Measurements from ENCODE around the gene PTPRN2. TPM values are rescaled to one million over a fixed set of nuclear protein-coding genes. Genes with fewer than 3 reads are reported as not detected.

PTPRN2 gene
- total RNA-seq, 4 donors from 2014 or later: 6.6 to 10.7 (median 8.2) TPM

DNA sequence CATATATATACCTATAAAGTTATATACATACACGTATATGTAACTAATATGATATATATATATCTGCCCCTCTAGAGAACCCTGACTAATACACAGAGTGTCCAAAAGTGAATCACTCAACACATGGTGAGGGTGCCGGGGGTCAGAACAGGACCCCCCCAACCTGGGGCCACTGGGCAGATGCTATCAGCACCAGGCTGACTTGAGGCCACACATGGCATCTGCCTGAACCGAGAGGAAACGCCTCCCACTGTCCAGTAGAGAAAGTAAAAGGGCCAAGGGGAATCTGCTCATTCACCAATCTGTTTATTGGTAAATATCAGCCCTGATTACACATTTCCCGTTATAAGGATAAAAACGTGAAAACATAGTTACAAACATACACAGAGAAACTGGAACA lies 218.3 kb downstream of the PTPRN2 start:
- Histone ChIP-seq H3K4me1 (no peaks in the 10 kb centered on the region), H3K27me3 (no peaks in the 10 kb centered on the region), H3K9me3 (no peaks in the 10 kb centered on the region), H3K36me3 (no peaks in the 10 kb centered on the region), H3K4me3 (no peak overlapping the region), H3K27ac (no peak overlapping the region)
- 84 to 88% methylated on average over 6 of the region's 6 CpGs for WGBS, 2 donors
- DNase-seq (ENCODE audit: low spot score in 2 of 2): no peak
- TF ChIP-seq POLR2A (IDR thresholded peaks at IDR 0.05): no peak
- TF ChIP-seq, protein P1, sequence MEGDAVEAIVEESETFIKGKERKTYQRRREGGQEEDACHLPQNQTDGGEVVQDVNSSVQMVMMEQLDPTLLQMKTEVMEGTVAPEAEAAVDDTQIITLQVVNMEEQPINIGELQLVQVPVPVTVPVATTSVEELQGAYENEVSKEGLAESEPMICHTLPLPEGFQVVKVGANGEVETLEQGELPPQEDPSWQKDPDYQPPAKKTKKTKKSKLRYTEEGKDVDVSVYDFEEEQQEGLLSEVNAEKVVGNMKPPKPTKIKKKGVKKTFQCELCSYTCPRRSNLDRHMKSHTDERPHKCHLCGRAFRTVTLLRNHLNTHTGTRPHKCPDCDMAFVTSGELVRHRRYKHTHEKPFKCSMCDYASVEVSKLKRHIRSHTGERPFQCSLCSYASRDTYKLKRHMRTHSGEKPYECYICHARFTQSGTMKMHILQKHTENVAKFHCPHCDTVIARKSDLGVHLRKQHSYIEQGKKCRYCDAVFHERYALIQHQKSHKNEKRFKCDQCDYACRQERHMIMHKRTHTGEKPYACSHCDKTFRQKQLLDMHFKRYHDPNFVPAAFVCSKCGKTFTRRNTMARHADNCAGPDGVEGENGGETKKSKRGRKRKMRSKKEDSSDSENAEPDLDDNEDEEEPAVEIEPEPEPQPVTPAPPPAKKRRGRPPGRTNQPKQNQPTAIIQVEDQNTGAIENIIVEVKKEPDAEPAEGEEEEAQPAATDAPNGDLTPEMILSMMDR (IDR thresholded peaks at IDR 0.05): no peak
- TF ChIP-seq EP300 (IDR thresholded peaks at IDR 0.05): no peak

- no peaks in the 10 kb centered on the region for H3K9me3 ChIP-seq
- no peak overlapping the region for H3K4me3 ChIP-seq
- no peak overlapping the region for H3K27ac ChIP-seq
- H3K4me1 ChIP-seq: no peaks in the 10 kb centered on the region
- no peaks in the 10 kb centered on the region for H3K36me3 ChIP-seq
- DNase-seq (ENCODE audit: low spot score in 2 of 2): no peak
- 49 to 61% methylated on average over 5 to 7 of the region's 7 CpGs for WGBS, 2 donors
- no peaks in the 10 kb centered on the region for H3K27me3 ChIP-seq
- TF ChIP-seq POLR2A (IDR thresholded peaks at IDR 0.05) (no peak), EP300 (IDR thresholded peaks at IDR 0.05) (no peak)
- TF ChIP-seq, protein P1 (IDR thresholded peaks at IDR 0.05): no peak
Measured at GRCh38 chr7:158368449-158368848, 219.2 kb downstream of the PTPRN2 start.

DNA sequence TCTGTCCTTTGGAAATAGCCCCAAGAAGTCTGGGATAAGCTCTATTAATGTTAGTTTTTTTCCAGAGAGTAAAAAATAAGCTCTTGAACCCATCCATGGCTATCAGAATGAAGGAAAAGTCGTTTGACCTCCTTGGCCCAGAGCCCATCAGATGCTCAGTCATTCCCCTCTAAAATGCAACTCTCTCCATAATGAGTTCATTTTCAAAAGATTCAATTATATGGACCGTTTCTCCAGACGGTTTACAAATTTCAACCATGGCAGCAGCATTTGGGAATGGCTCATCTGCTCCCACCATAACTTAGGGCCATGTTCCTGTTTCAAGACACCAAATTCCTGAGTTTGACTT lies 220.0 kb downstream of the PTPRN2 start:
- no peak overlapping the region for H3K27ac ChIP-seq
- H3K4me3 ChIP-seq: no peak overlapping the region
- TF ChIP-seq EP300 (IDR thresholded peaks at IDR 0.05) (no peak), POLR2A (IDR thresholded peaks at IDR 0.05) (no peak)
- TF ChIP-seq, protein P1 (IDR thresholded peaks at IDR 0.05): no peak
- no peaks in the 10 kb centered on the region for H3K4me1 ChIP-seq
- WGBS, 2 donors: 57 to 61% methylated on average over 3 of the region's 3 CpGs
- no peaks in the 10 kb centered on the region for H3K27me3 ChIP-seq
- no peaks in the 10 kb centered on the region for H3K36me3 ChIP-seq
- DNase-seq (ENCODE audit: low spot score in 2 of 2): no peak
- peaks cover 0 to 6% (median 0%) of the 10 kb centered on the region in 4 donors for H3K9me3 ChIP-seq

- H3K9me3 ChIP-seq: peaks cover 0 to 7% (median 0%) of the 10 kb centered on the region in 4 donors
- 77 to 84% methylated on average over 19 of the region's 19 CpGs for WGBS, 2 donors
- TF ChIP-seq POLR2A (IDR thresholded peaks at IDR 0.05) (no peak), EP300 (IDR thresholded peaks at IDR 0.05) (no peak)
- TF ChIP-seq, protein P1 (IDR thresholded peaks at IDR 0.05): no peak
- no peaks in the 10 kb centered on the region for H3K27me3 ChIP-seq
- H3K36me3 ChIP-seq: no peaks in the 10 kb centered on the region
- no peak overlapping the region for H3K27ac ChIP-seq
- no peak for DNase-seq (ENCODE audit: low spot score in 2 of 2)
- H3K4me3 ChIP-seq: no peak overlapping the region
- no peaks in the 10 kb centered on the region for H3K4me1 ChIP-seq
Measured at GRCh38 chr7:158366916-158367633, 220.5 kb downstream of the PTPRN2 start.

DNA sequence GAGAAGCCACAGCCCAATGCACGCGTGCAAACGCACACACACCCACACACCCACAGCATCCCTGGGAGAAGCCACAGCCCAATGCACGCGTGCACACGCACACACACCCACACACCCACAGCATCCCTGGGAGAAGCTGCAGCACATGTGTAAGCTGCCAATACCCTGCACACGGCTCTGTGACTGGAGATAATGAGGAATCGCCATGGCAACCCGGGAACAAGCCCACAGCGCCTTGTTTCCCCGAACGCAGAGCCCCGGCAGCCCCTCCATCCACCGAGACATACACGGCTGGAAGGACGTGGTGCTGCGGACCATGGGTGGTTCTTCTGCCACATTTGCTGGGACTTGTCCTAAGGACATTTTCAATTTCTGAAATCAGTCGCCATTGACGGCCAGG lies 221.3 kb downstream of the PTPRN2 start:
- H3K9me3 ChIP-seq: peaks cover 0 to 7% (median 0%) of the 10 kb centered on the region in 4 donors
- no peak for DNase-seq (ENCODE audit: low spot score in 2 of 2)
- TF ChIP-seq EP300 (IDR thresholded peaks at IDR 0.05): no peak
- TF ChIP-seq, protein P1 (IDR thresholded peaks at IDR 0.05): no peak
- TF ChIP-seq POLR2A (IDR thresholded peaks at IDR 0.05): no peak
- H3K36me3 ChIP-seq: no peaks in the 10 kb centered on the region
- H3K4me1 ChIP-seq: no peaks in the 10 kb centered on the region
- H3K27me3 ChIP-seq: no peaks in the 10 kb centered on the region
- no peak overlapping the region for H3K4me3 ChIP-seq
- WGBS, 2 donors: 72 to 84% methylated on average over 17 of the region's 19 CpGs
- no peak overlapping the region for H3K27ac ChIP-seq
